ENCODE measurements around the gene CD101. TPM values are rescaled to one million over a fixed set of nuclear protein-coding genes. Genes with fewer than 3 reads are reported as not detected.

CD101 gene, protein sequence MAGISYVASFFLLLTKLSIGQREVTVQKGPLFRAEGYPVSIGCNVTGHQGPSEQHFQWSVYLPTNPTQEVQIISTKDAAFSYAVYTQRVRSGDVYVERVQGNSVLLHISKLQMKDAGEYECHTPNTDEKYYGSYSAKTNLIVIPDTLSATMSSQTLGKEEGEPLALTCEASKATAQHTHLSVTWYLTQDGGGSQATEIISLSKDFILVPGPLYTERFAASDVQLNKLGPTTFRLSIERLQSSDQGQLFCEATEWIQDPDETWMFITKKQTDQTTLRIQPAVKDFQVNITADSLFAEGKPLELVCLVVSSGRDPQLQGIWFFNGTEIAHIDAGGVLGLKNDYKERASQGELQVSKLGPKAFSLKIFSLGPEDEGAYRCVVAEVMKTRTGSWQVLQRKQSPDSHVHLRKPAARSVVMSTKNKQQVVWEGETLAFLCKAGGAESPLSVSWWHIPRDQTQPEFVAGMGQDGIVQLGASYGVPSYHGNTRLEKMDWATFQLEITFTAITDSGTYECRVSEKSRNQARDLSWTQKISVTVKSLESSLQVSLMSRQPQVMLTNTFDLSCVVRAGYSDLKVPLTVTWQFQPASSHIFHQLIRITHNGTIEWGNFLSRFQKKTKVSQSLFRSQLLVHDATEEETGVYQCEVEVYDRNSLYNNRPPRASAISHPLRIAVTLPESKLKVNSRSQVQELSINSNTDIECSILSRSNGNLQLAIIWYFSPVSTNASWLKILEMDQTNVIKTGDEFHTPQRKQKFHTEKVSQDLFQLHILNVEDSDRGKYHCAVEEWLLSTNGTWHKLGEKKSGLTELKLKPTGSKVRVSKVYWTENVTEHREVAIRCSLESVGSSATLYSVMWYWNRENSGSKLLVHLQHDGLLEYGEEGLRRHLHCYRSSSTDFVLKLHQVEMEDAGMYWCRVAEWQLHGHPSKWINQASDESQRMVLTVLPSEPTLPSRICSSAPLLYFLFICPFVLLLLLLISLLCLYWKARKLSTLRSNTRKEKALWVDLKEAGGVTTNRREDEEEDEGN
- total RNA-seq (under 1 TPM in 3 of 4 donors, not detected in 1; 0.18 to 0.77 (median 0.39) TPM), polyA plus RNA-seq (1 to 10 TPM in 1 of 3 donors, under 1 TPM in 2; 0.03 to 1.0 (median 0.04) TPM)
- long read RNA-seq, donor 1, result 0 reads
- long read RNA-seq, donor 2, result 0 reads

DNA sequence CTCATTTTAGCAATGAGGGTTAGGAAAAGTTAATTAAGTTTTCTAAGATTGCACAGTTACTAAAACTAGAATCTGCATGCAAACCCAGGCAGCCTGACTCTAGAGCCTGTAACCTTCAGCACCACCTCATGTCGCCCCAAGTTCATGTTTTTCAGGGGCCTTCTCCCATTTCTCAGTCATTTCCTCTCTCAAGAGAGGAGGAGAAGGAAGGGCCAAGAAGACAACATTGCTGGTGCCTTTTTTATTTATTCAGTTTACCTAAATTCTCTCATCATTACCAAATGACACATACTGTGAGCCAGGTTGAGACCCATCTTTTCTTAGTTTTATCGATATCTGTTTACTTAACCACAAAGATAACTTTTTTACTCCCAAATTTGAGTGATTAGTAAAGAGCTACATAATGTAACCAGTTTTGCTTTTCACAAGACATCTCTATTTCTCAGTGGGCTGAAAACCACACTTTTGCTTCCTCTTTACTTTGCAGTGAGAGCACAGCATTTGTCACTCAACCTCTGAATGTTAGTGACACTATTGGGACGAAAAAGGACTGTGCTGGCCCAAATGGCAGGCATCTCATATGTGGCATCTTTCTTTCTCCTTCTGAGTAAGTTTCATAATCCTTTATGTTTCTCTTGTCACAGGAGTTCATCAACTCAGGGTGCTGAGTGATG is at the start of gene CD101:
Gene CD101 (plus strand): TSS at position 507 of the 674 bp plus-strand sequence. CDS start 58 bp downstream, at position 565.
- Histone ChIP-seq H3K4me3 (no peak within 1 kb of the TSS), H3K36me3 (ENCODE audit: insufficient read depth in 1 of 2, low read depth in 1 of 2) (no peaks in the 10 kb centered on the region), H3K27me3 (ENCODE audit: insufficient read depth in 3 of 3, low read length in 2 of 3) (no peaks in the 10 kb centered on the region), H3K4me1 (no peaks in the 10 kb centered on the region), H3K27ac (no peak within 1 kb of the TSS), H3K9me3 (no peaks in the 10 kb centered on the region)
- WGBS, 3 donors, result 90 to 94% (median 93%) methylated on average over 3 of the region's 3 CpGs
- ATAC-seq (no peak), DNase-seq (no peak)
- intact Hi-C loops (cut with DNase I), result no loop called here
- TF ChIP-seq, protein P1, sequence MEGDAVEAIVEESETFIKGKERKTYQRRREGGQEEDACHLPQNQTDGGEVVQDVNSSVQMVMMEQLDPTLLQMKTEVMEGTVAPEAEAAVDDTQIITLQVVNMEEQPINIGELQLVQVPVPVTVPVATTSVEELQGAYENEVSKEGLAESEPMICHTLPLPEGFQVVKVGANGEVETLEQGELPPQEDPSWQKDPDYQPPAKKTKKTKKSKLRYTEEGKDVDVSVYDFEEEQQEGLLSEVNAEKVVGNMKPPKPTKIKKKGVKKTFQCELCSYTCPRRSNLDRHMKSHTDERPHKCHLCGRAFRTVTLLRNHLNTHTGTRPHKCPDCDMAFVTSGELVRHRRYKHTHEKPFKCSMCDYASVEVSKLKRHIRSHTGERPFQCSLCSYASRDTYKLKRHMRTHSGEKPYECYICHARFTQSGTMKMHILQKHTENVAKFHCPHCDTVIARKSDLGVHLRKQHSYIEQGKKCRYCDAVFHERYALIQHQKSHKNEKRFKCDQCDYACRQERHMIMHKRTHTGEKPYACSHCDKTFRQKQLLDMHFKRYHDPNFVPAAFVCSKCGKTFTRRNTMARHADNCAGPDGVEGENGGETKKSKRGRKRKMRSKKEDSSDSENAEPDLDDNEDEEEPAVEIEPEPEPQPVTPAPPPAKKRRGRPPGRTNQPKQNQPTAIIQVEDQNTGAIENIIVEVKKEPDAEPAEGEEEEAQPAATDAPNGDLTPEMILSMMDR (IDR thresholded peaks at IDR 0.05), result no peak

DNA sequence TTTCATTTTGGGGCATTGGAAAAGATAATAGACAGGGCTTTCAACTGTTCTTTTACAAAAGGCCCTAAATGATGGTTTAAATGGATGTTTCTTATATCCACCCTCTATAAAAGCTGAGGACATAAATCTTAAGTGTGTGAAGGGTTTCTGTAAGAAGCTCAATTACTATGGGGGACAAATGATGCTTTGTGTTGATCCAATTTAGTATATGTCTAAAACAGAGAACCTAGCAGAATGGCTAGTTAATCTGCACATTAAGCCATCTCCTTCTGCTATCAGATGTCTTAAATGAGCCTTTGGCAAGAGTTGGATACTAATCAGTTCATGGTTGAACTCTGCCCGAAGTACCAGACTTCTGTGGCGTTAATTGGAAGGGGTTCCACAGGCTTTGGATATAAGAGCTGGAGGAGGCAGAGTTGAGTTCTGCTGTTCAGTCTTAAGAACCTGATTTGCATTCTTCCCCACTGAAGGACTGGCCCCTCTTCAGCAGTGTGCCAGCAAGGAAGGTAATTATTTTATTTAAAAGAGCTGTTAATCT is 48.8 kb upstream of the CD101 start:
- TF ChIP-seq, protein P1 (IDR thresholded peaks at IDR 0.05), result no peak
- Histone ChIP-seq H3K4me1 (no peaks in the 10 kb centered on the region), H3K9me3 (no peaks in the 10 kb centered on the region), H3K4me3 (no peak overlapping the region), H3K27ac (no peak overlapping the region), H3K36me3 (ENCODE audit: insufficient read depth in 1 of 2, low read depth in 1 of 2) (no peaks in the 10 kb centered on the region), H3K27me3 (ENCODE audit: insufficient read depth in 3 of 3, low read length in 2 of 3) (peaks cover 0 to 6% (median 0%) of the 10 kb centered on the region in 3 donors)
- no peak for ATAC-seq
- WGBS, 3 donors, result 71 to 96% (median 78%) methylated on average over 2 of the region's 2 CpGs
- intact Hi-C loops (cut with DNase I), result no loop called here
- no peak for DNase-seq

DNA sequence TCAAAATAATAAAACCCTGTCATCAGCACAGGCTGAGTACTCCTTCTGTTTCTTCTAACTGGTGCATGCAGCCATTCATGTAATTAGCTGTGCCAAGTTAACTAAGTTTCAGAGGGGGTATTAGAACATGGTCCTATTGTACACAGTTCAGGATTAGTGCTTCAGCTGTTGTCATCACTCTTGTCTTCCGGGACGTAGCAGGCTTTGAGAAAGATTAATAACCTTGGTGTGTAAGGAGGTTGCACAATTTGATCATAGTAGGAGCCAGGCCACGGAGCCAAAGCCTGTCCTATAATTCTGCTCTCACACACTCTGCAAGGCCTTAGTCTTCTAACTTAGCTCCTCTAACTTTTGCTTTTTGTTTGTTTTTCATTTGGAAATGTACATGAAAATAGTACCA is 47.1 kb upstream of the CD101 start:
- TF ChIP-seq, protein P1 (IDR thresholded peaks at IDR 0.05), result no peak
- no peaks in the 10 kb centered on the region for H3K4me1 ChIP-seq
- intact Hi-C loops (cut with DNase I), result no loop called here
- H3K4me3 ChIP-seq, result no peak overlapping the region
- WGBS, 3 donors, result 24 to 31% (median 27%) methylated on average over 3 of the region's 3 CpGs
- H3K9me3 ChIP-seq, result no peaks in the 10 kb centered on the region
- DNase-seq (peak in 1 of 2 donors; percentile 70), ATAC-seq (peak; percentile 89 to 94 (median 90))
- no peaks in the 10 kb centered on the region for H3K27me3 ChIP-seq (ENCODE audit: insufficient read depth in 3 of 3, low read length in 2 of 3)
- no peak overlapping the region for H3K27ac ChIP-seq
- no peaks in the 10 kb centered on the region for H3K36me3 ChIP-seq (ENCODE audit: insufficient read depth in 1 of 2, low read depth in 1 of 2)

DNA sequence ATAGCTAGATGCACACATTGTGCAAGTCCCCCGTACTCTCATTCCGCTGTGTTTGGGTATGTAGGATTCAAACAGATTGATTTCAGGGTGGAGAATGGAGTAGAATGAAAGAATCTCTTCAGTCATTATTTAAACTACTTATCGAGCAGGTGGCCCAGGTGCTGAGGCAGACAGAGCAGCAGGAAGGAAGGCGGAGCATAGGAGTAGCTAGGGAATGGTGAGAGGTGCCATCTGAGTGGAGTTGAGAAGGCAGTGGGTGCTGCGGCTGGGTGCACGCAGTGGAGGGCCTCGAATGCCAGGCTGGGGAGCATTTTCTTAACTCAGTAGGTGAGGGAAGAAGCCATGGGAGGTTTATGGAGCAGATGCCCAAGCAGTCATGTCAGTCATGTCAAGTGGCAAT is 45.2 kb upstream of the CD101 start:
- no peaks in the 10 kb centered on the region for H3K4me1 ChIP-seq
- H3K27ac ChIP-seq, result no peak overlapping the region

More for the DNA sequence above, 45.2 kb upstream of the CD101 start:
- H3K36me3 ChIP-seq (ENCODE audit: insufficient read depth in 1 of 2, low read depth in 1 of 2), result no peaks in the 10 kb centered on the region
- TF ChIP-seq, protein P1 (IDR thresholded peaks at IDR 0.05), result no peak
- H3K27me3 ChIP-seq (ENCODE audit: insufficient read depth in 3 of 3, low read length in 2 of 3), result no peaks in the 10 kb centered on the region
- intact Hi-C loops (cut with DNase I), result no loop called here
- 96 to 97% (median 96%) methylated on average over 7 of the region's 7 CpGs for WGBS, 3 donors
- no peak overlapping the region for H3K4me3 ChIP-seq
- DNase-seq (no peak), ATAC-seq (no peak)
- no peaks in the 10 kb centered on the region for H3K9me3 ChIP-seq

Data from psoas muscle (tissue), 8 donors.